Testis (tissue), 3 donors: ENCODE data around the gene ITGB3BP. TPM values are rescaled to one million over a fixed set of nuclear protein-coding genes. Genes with fewer than 3 reads are reported as not detected.

ENCODE experiments used
- DNase-seq: peaks from one replicate; pipeline ENCODE4 v3.0.0-alpha.2; 2019
- H3K27ac ChIP-seq, 2 donors: fragments of 200-600 bp; sonication (generic); one replicate each; pipeline ENCODE4 v1.5.1; 2019
- H3K27me3 ChIP-seq: fragments of 200-600 bp; sonication (generic); one replicate; pipeline ENCODE4 v1.5.1; 2019
- H3K36me3 ChIP-seq: fragments of 200-600 bp; sonication (generic); one replicate; pipeline ENCODE4 v1.5.1; 2017; ENCODE audit warnings: low read depth; ENCODE audit errors: missing control alignments
- H3K4me1 ChIP-seq: fragments of 200-600 bp; sonication (generic); one replicate; pipeline ENCODE4 v1.5.1; 2019
- H3K4me3 ChIP-seq, 2 donors: fragments of 200-600 bp; sonication (generic); one replicate each; pipeline ENCODE4 v1.5.1; 2017 to 2019
- H3K9me3 ChIP-seq: fragments of 200-600 bp; sonication (generic); one replicate; pipeline ENCODE4 v1.5.1; 2017
- CTCF ChIP-seq, 3 experiments: fragments of 450-650 bp in 2 of 3; fragments of 200-600 bp in 1 of 3; sonication (generic) in 1 of 3; IDR thresholded peaks; one replicate each; pipeline ENCODE4 v1.5.1; 2016 to 2019; ENCODE audit warnings: antibody characterized with exemption in 3 of 3, mild to moderate bottlenecking in 2 of 3, moderate library complexity in 1 of 3
- POLR2A ChIP-seq: fragments of 450-650 bp; IDR thresholded peaks from one replicate; pipeline ENCODE4 v1.6.1; 2017; ENCODE audit warnings: antibody characterized with exemption, mild to moderate bottlenecking, moderate library complexity
- WGBS, 2 donors: methylation state at CpG; one replicate each; pipeline ENCODE4 v1.1.5; 2018; 5-methylcytosine and 5-hydroxymethylcytosine counted together
- intact Hi-C: fragments of 100-400 bp; cut with DNase I; formaldehyde crosslinking; loops from one replicate; pipeline ENCODE4 v1.15.1; 2023; ENCODE audit warnings: low total_unique reads
- polyA plus RNA-seq: library from polyadenylated mRNA; stranded (reverse); fragments of 350-450 nt; fragmentation: Illumina TruSeq; extraction: RNeasy Lipid Tissue Mini Kit (QIAGEN cat#74804); gene quantifications from one replicate; pipeline ENCODE4 v1.2.3, GENCODE V29; 2014; ENCODE audit warnings: low read depth, low replicate concordance; ENCODE audit not compliant: insufficient read depth
- total RNA-seq, 2 donors: library from RNA; depleted of rRNA; stranded (reverse); fragments of >200 nt; gene quantifications; one replicate each; pipeline ENCODE4 v1.2.3, GENCODE V29; 2016

The ITGB3BP gene
- total and polyA plus RNA-seq, 3 donors from 2014 or later, result 21.7 to 43.0 (median 32.9) TPM

- TF ChIP-seq CTCF (IDR thresholded peaks at IDR 0.05) (no peak), POLR2A (no peak)
- Histone ChIP-seq H3K27ac (no peak overlapping the region), H3K36me3 (no peaks in the 10 kb centered on the region), H3K27me3 (no peaks in the 10 kb centered on the region), H3K4me3 (no peak overlapping the region), H3K9me3 (no peaks in the 10 kb centered on the region), H3K4me1 (no peaks in the 10 kb centered on the region)
- DNase-seq, result no peak
- intact Hi-C loops, result no loop called here
These were observed 40.7 kb upstream of the ITGB3BP start for GRCh38 chr1:63563745-63564144.

- no peak for TF ChIP-seq CTCF (IDR thresholded peaks at IDR 0.05)
- no peak for TF ChIP-seq POLR2A
- Histone ChIP-seq H3K27ac (no peak overlapping the region), H3K4me3 (no peak overlapping the region), H3K9me3 (no peaks in the 10 kb centered on the region), H3K27me3 (no peaks in the 10 kb centered on the region), H3K4me1 (no peaks in the 10 kb centered on the region), H3K36me3 (no peaks in the 10 kb centered on the region)
- intact Hi-C loops, result no loop called here
- DNase-seq, result no peak
- 96 to 100% methylated on average over 2 of the region's 2 CpGs for WGBS, 2 donors
These were observed 36.3 kb upstream of the ITGB3BP start for GRCh38 chr1:63559357-63559756.

GRCh38 chr1:63557365-63557987 lies 34.5 kb upstream of the ITGB3BP start:
- peak; percentile 19 for DNase-seq
- TF ChIP-seq POLR2A (no peak), CTCF (IDR thresholded peaks at IDR 0.05) (peak in 2 of 3 experiments; percentile 10 to 26)
- WGBS, 2 donors, result 76% methylated on average over 6 of the region's 6 CpGs

GRCh38 chr1:63555480-63555879 lies 32.5 kb upstream of the ITGB3BP start:
- no peaks in the 10 kb centered on the region for H3K27me3 ChIP-seq
- intact Hi-C loops, result no loop called here
- TF ChIP-seq POLR2A (no peak), CTCF (IDR thresholded peaks at IDR 0.05) (no peak)

More at GRCh38 chr1:63557365-63557987, 34.5 kb upstream of the ITGB3BP start:
- no peak overlapping the region for H3K4me3 ChIP-seq
- H3K27ac ChIP-seq, result no peak overlapping the region
- no peaks in the 10 kb centered on the region for H3K36me3 ChIP-seq
- H3K27me3 ChIP-seq, result no peaks in the 10 kb centered on the region
- intact Hi-C loops, result no loop called here
- H3K9me3 ChIP-seq, result no peaks in the 10 kb centered on the region
- no peaks in the 10 kb centered on the region for H3K4me1 ChIP-seq

GRCh38 chr1:63548877-63549276 lies 25.9 kb upstream of the ITGB3BP start:
- intact Hi-C loops, result no loop called here
- 79 to 82% methylated on average over 13 of the region's 13 CpGs for WGBS, 2 donors

More at GRCh38 chr1:63555480-63555879, 32.5 kb upstream of the ITGB3BP start:
- Histone ChIP-seq H3K9me3 (no peaks in the 10 kb centered on the region), H3K4me3 (no peak overlapping the region), H3K36me3 (no peaks in the 10 kb centered on the region), H3K27ac (no peak overlapping the region), H3K4me1 (no peaks in the 10 kb centered on the region)
- no peak for DNase-seq

More at GRCh38 chr1:63548877-63549276, 25.9 kb upstream of the ITGB3BP start:
- H3K27me3 ChIP-seq, result no peaks in the 10 kb centered on the region
- H3K36me3 ChIP-seq, result no peaks in the 10 kb centered on the region
- TF ChIP-seq POLR2A, result no peak
- no peak for TF ChIP-seq CTCF (IDR thresholded peaks at IDR 0.05)
- H3K4me1 ChIP-seq, result no peaks in the 10 kb centered on the region
- H3K4me3 ChIP-seq, result no peak overlapping the region
- H3K9me3 ChIP-seq, result no peaks in the 10 kb centered on the region
- no peak for DNase-seq
- H3K27ac ChIP-seq, result no peak overlapping the region
